H9 (cell line): Measurements from ENCODE around the gene BARD1. TPM values are rescaled to one million over a fixed set of nuclear protein-coding genes. Genes with fewer than 3 reads are reported as not detected.

ENCODE experiments used
- DNase-seq: peaks from one replicate; pipeline ENCODE4 v3.0.0-alpha.2; 2017
- H2AFZ ChIP-seq: one replicate; pipeline ENCODE4 v1.6.1; 2013; ENCODE audit warnings: mild to moderate bottlenecking, low read length, control low read depth, moderate library complexity
- H2AK5ac ChIP-seq: 2 replicates; pipeline ENCODE4 v1.6.1; 2013; ENCODE audit warnings: low read length, control low read depth, mixed read lengths; ENCODE audit not compliant: insufficient read length
- H2BK120ac ChIP-seq: one replicate; pipeline ENCODE4 v1.6.1; 2013; ENCODE audit warnings: low read depth, mild to moderate bottlenecking, low read length, control low read depth, inconsistent platforms; ENCODE audit not compliant: poor library complexity, severe bottlenecking
- H2BK12ac ChIP-seq: 2 replicates; pipeline ENCODE4 v1.6.1; 2013; ENCODE audit warnings: low read length, control low read depth, mixed read lengths, low read depth; ENCODE audit not compliant: insufficient read length
- H2BK15ac ChIP-seq: 2 replicates; pipeline ENCODE4 v1.6.1; 2013; ENCODE audit warnings: low read depth, low read length, control low read depth
- H2BK20ac ChIP-seq: one replicate; pipeline ENCODE4 v1.6.1; 2013; ENCODE audit warnings: low read depth, mild to moderate bottlenecking, low read length, control low read depth, inconsistent platforms; ENCODE audit not compliant: poor library complexity, severe bottlenecking
- H2BK5ac ChIP-seq: 2 replicates; pipeline ENCODE4 v1.6.1; 2013; ENCODE audit warnings: low read length, control low read depth, mixed read lengths; ENCODE audit not compliant: insufficient read length
- H3K14ac ChIP-seq: 2 replicates; pipeline ENCODE4 v1.6.1; 2013; ENCODE audit warnings: low read length, control low read depth; ENCODE audit not compliant: insufficient read depth
- H3K18ac ChIP-seq: 2 replicates; pipeline ENCODE4 v1.6.1; 2013; ENCODE audit warnings: low read depth, mild to moderate bottlenecking, mixed read lengths, low read length, control low read depth; ENCODE audit not compliant: insufficient read length
- H3K23ac ChIP-seq: 2 replicates; pipeline ENCODE4 v1.6.1; 2013; ENCODE audit warnings: low read length, control low read depth, mixed read lengths, low read depth; ENCODE audit not compliant: insufficient read length
- H3K23me2 ChIP-seq: 2 replicates; pipeline ENCODE4 v1.6.1; 2013; ENCODE audit warnings: low read depth, mild to moderate bottlenecking, mixed read lengths, low read length, control low read depth; ENCODE audit not compliant: insufficient read length, poor library complexity, severe bottlenecking
- H3K27ac ChIP-seq: 2 replicates; pipeline ENCODE4 v1.5.1; 2013; ENCODE audit warnings: low read length, control low read depth, mixed read lengths, low read depth; ENCODE audit not compliant: insufficient read length
- H3K27me3 ChIP-seq: 2 replicates; pipeline ENCODE4 v1.6.1; 2013; ENCODE audit warnings: low read length, control low read depth, inconsistent platforms; ENCODE audit not compliant: insufficient read depth
- H3K4ac ChIP-seq: 2 replicates; pipeline ENCODE4 v1.6.1; 2013; ENCODE audit warnings: low read depth, mild to moderate bottlenecking, control low read depth, inconsistent platforms, low read length, moderate library complexity
- H3K4me1 ChIP-seq: 2 replicates; pipeline ENCODE4 v1.6.1; 2013; ENCODE audit warnings: low read length, control low read depth, inconsistent platforms; ENCODE audit not compliant: insufficient read depth
- H3K4me2 ChIP-seq: 2 replicates; pipeline ENCODE4 v1.6.1; 2013; ENCODE audit warnings: low read length, control low read depth, mixed read lengths; ENCODE audit not compliant: insufficient read length, insufficient read depth
- H3K56ac ChIP-seq: 2 replicates; pipeline ENCODE4 v1.6.1; 2013; ENCODE audit warnings: low read depth, mild to moderate bottlenecking, mixed read lengths, low read length, control low read depth; ENCODE audit not compliant: insufficient read length
- H3K79me1 ChIP-seq: 2 replicates; pipeline ENCODE4 v1.6.1; 2013; ENCODE audit warnings: low read depth, mild to moderate bottlenecking, moderate library complexity, low read length, control low read depth, inconsistent platforms; ENCODE audit not compliant: insufficient read depth, poor library complexity, severe bottlenecking
- H3K79me2 ChIP-seq: 2 replicates; pipeline ENCODE4 v1.6.1; 2013; ENCODE audit warnings: low read length, control low read depth, inconsistent platforms; ENCODE audit not compliant: insufficient read depth
- H3K9ac ChIP-seq: 2 replicates; pipeline ENCODE4 v1.6.1; 2013; ENCODE audit warnings: low read length, control low read depth, mixed read lengths; ENCODE audit not compliant: insufficient read length; ENCODE audit errors: extremely low read depth
- H3K9me3 ChIP-seq: one replicate; pipeline ENCODE4 v1.6.1; 2013; ENCODE audit warnings: low read depth, low read length, inconsistent platforms; ENCODE audit not compliant: control insufficient read depth
- H3T11ph ChIP-seq: one replicate; pipeline ENCODE4 v1.6.1; 2013; ENCODE audit warnings: mild to moderate bottlenecking, low read length, control low read depth, inconsistent platforms
- H4K20me1 ChIP-seq: one replicate; pipeline ENCODE4 v1.6.1; 2013; ENCODE audit not compliant: control insufficient read depth, insufficient read length, insufficient read depth
- H4K5ac ChIP-seq: 2 replicates; pipeline ENCODE4 v1.6.1; 2013; ENCODE audit warnings: low read depth, mild to moderate bottlenecking, mixed read lengths, low read length, control low read depth; ENCODE audit not compliant: insufficient read length
- H4K8ac ChIP-seq: replicated peaks from 2 replicates; pipeline ENCODE4 v1.6.1; 2013; ENCODE audit warnings: low read length, control low read depth, mixed read lengths, low read depth; ENCODE audit not compliant: insufficient read length
- H4K91ac ChIP-seq: 2 replicates; pipeline ENCODE4 v1.6.1; 2013; ENCODE audit warnings: low read depth, mild to moderate bottlenecking, moderate library complexity, mixed read lengths, low read length, control low read depth; ENCODE audit not compliant: insufficient read length
- H3K27ac Mint-ChIP-seq, 3 experiments: 2 replicates in 2 of 3; 3 replicates in 1 of 3; pipeline ENCODE4 v1.8.0; 2020 to 2021; ENCODE audit warnings: mixed read lengths in 3 of 3, mild to moderate bottlenecking in 1 of 3, moderate library complexity in 1 of 3
- H3K27me3 Mint-ChIP-seq: 2 replicates; pipeline ENCODE4 v1.8.0; 2021; ENCODE audit warnings: low read depth, mild to moderate bottlenecking, moderate library complexity, mixed read lengths
- H3K36me3 Mint-ChIP-seq, 3 experiments: 2 replicates in 2 of 3; 3 replicates in 1 of 3; pipeline ENCODE4 v1.8.0; 2020 to 2021; ENCODE audit warnings: low read depth in 3 of 3, mixed read lengths in 3 of 3; ENCODE audit not compliant: insufficient read depth in 1 of 3
- H3K4me1 Mint-ChIP-seq, 2 experiments: 2 replicates each; pipeline ENCODE4 v1.8.0; 2020; ENCODE audit warnings: mixed read lengths in 2 of 2
- H3K4me3 Mint-ChIP-seq, 2 experiments: 2 replicates in 1 of 2; 3 replicates in 1 of 2; pipeline ENCODE4 v1.8.0; 2020 to 2021; ENCODE audit warnings: mild to moderate bottlenecking in 2 of 2, mixed read lengths in 2 of 2, moderate library complexity in 1 of 2
- H3K9me3 Mint-ChIP-seq, 2 experiments: 2 replicates in 1 of 2; 3 replicates in 1 of 2; pipeline ENCODE4 v1.8.0; 2020; ENCODE audit warnings: mild to moderate bottlenecking in 2 of 2, mixed read lengths in 2 of 2, moderate library complexity in 1 of 2
- WGBS: extraction: QIAGEN DNeasy Blood & Tissue Kit; methylation state at CpG from one replicate; pipeline ENCODE4 v1.1.7; 2013; ENCODE audit warnings: missing lambda C conversion rate, low lambda C conversion rate, mixed read lengths; ENCODE audit not compliant: insufficient read length; ENCODE audit errors: extremely low coverage; 5-methylcytosine and 5-hydroxymethylcytosine counted together
- total RNA-seq: library from RNA; stranded (reverse); gene quantifications from 2 replicates; pipeline ENCODE4 v1.2.1, GENCODE V29; 2021
- TF ChIP-seq, protein P1 (sequence below): fragments of 200-600 bp; sonication (generic); conservative IDR thresholded peaks from 3 replicates; pipeline ENCODE4 v1.8.0; 2021; ENCODE audit warnings: antibody characterized with exemption, mild to moderate bottlenecking

The BARD1 gene
- total RNA-seq, 1 experiment from 2014 or later: 30.6 TPM

DNA sequence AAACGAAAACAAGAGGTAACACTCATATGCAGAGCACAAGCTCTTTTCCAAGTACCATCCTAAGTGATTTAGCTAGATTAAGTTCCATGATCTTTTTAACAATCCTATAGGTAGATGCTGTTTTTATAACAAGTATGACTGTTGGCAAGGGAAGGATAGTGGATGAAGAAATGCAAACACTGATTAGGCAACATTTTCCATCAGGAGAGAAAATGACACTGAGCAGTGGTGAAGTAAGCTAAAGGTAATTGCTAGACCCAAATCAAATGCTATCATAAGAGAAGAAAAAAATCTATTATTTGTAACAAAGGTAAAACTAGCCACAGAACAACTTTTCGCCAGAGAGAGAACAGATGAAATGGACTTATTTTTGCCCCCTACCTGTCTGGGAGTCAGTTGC, 34.3 kb upstream of the BARD1 start:
- Histone ChIP-seq H3K4me1 (no peaks in the 10 kb centered on the region), H3K79me2 (no peaks in the 10 kb centered on the region), H3K14ac (no peak overlapping the region), H2BK5ac (no peak overlapping the region), H4K91ac (no peak overlapping the region), H3K27ac (no peak overlapping the region), H2BK20ac (no peak overlapping the region), H3K9me3 (no peaks in the 10 kb centered on the region), H2BK15ac (no peak overlapping the region), H2AFZ (no peak overlapping the region), H3K18ac (no peak overlapping the region), H3T11ph (no peak overlapping the region), H3K27me3 (no peaks in the 10 kb centered on the region), H3K23me2 (no peaks in the 10 kb centered on the region), H4K8ac (no peak overlapping the region), H2BK12ac (no peak overlapping the region), H3K9ac (no peak overlapping the region), H4K5ac (no peak overlapping the region), H2AK5ac (no peak overlapping the region), H4K20me1 (no peaks in the 10 kb centered on the region), H3K79me1 (no peaks in the 10 kb centered on the region), H3K4ac (no peak overlapping the region), H3K23ac (no peak overlapping the region), H3K4me2 (no peak overlapping the region), H3K56ac (no peak overlapping the region), H2BK120ac (no peak overlapping the region)
- Mint-ChIP-seq H3K4me1 (0 out of 4 replicates have a peak, but pooled peaks cover 0 to under 1% of the 10 kb centered on the region in 2 experiments), H3K27ac (no peak overlapping the region), H3K36me3 (peaks cover 5 to 12% (median 7%) of the 10 kb centered on the region in 3 experiments), H3K9me3 (peaks cover 5 to 14% of the 10 kb centered on the region in 2 experiments), H3K27me3 (no peaks in the 10 kb centered on the region), H3K4me3 (no peak overlapping the region)
- no peak for DNase-seq
- WGBS: no CpG with 5 or more reads among the region's 2 CpGs
- TF ChIP-seq, protein P1, sequence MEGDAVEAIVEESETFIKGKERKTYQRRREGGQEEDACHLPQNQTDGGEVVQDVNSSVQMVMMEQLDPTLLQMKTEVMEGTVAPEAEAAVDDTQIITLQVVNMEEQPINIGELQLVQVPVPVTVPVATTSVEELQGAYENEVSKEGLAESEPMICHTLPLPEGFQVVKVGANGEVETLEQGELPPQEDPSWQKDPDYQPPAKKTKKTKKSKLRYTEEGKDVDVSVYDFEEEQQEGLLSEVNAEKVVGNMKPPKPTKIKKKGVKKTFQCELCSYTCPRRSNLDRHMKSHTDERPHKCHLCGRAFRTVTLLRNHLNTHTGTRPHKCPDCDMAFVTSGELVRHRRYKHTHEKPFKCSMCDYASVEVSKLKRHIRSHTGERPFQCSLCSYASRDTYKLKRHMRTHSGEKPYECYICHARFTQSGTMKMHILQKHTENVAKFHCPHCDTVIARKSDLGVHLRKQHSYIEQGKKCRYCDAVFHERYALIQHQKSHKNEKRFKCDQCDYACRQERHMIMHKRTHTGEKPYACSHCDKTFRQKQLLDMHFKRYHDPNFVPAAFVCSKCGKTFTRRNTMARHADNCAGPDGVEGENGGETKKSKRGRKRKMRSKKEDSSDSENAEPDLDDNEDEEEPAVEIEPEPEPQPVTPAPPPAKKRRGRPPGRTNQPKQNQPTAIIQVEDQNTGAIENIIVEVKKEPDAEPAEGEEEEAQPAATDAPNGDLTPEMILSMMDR: no peak
